HG03457 (cell line): Measurements from ENCODE around the gene CCR4.
A peak's percentile ranks its signal among the peaks of the same experiment; 100 is the strongest.
"Not testable (repeated sequence)": the region's sequence is repeated elsewhere in the genome, so short reads cannot be mapped to it uniquely, and the experiment has no call there.

Experiments
- ATAC-seq: cut with Tn5 transposase; IDR thresholded peaks from one replicate; pipeline ENCODE4 v1.9.1; 2021; ENCODE audit warnings: moderate number of reproducible peaks; ENCODE audit not compliant: unreplicated experiment

CCR4 gene

DNA sequence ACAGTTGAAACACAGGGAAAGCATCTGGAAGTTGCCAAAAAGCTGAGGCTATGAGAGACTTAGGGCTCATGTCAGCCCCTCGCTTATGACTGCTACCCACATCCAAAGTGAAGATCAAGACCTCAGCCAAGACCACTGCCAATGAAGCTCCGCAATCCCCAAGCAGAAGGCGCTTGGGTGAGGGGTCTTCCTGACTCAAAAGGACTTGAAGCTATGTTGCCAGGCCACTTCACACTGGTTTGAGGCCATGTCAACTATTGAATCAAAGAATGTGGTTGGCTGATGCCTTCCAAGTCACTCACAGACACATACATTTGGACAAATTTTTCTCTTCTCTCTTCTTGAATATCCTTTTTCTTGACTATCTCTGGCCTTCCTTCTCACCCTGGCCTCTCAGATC is 928 bp upstream of the CCR4 start:
- no peak for ATAC-seq

DNA sequence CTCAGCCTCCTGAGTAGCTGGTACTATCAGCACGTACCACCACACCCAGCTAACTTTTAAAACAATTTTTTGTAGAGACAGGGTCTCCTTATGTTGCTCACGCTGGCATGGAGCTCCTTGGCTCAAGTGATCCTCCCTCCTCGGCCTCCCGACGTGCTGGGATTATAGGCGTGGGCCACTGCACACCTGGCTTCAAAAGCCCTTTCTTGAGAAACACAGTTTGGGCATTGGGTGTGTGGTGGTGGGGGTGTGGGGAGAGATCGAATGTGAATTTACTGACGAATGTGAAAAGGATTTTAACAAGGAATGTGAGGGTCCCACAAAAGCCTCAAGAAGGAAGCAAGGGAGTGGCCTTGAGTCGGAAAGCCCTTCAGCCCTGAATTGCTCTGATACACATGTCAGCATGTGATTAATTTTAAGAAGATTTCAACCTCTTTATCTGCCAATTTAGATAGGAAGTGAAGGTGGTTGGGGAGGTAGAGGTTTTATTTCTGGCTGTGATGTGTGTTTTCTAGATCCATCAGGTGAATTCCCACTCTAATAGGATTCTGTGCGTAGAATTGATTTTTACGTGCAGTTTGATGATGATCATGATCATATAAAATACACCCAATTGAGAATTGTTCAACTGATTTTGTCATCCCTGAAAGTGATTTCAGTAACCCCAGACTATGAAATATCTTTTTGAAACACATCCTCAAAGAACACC is 1.1 kb downstream of the CCR4 start:
- ATAC-seq, result no peak

DNA sequence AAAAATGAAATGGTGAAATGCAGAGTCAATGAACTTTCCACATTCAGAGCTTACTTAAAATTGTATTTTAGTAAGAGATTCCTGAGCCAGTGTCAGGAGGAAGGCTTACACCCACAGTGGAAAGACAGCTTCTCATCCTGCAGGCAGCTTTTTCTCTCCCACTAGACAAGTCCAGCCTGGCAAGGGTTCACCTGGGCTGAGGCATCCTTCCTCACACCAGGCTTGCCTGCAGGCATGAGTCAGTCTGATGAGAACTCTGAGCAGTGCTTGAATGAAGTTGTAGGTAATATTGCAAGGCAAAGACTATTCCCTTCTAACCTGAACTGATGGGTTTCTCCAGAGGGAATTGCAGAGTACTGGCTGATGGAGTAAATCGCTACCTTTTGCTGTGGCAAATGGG is 3.1 kb downstream of the CCR4 start:
- ATAC-seq, result no peak

DNA sequence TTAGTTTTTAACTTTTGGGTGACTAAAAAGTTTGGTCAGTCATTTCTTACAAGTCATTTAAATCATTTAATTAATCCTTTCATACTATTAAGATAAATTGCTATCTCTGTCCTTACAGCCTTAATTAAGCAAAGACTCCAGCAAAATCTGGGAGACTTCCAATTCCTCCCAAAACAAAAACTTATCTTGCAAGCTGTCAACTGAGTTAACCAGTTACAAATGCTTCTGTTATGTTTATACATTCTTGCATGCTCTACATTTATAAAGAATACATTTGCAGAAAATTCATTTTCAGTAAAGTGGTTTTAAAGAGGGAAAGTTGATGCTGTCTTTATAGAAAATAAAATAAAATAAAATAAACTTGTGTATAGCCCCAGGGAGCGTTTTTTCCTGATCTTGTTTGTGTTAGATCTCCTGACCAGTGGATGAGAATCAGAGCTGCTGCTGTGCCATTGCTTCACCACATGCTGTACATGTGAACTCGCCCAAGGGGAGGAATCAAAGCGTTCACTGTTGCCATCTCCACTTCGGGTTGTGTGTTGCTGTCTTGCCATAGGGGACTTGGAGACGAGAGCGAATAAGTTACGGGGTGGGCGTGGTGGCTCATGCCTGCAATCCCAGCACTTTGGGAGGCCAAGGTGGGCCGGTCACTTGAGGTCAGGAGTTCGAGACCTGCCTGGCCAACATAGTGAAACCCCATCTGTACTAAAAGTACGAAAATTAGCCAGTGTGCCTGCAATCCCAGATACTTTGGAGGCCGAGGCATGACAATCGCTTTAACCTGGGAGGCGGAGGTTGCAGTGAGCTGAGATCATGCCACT is 5.5 kb downstream of the CCR4 start:
- no peak for ATAC-seq

DNA sequence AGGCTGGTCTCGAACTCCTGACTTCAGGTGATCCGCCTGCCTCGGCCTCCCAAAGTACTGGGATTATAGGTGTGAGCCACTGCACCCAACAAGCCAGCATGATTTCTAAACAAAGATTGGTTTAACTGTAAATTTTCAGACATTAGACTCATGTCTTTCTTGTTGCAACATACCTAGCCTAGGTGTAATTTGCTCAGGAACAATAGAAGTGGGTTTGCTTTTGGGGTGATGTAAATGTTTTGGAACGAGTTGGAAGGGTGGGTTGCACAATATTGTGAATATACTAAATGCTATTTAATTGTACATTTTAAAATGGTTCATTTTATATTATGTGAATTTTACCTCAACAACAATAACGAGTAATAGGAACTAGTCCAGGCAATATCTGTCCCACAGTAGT is 7.1 kb downstream of the CCR4 start:
- no peak for ATAC-seq

DNA sequence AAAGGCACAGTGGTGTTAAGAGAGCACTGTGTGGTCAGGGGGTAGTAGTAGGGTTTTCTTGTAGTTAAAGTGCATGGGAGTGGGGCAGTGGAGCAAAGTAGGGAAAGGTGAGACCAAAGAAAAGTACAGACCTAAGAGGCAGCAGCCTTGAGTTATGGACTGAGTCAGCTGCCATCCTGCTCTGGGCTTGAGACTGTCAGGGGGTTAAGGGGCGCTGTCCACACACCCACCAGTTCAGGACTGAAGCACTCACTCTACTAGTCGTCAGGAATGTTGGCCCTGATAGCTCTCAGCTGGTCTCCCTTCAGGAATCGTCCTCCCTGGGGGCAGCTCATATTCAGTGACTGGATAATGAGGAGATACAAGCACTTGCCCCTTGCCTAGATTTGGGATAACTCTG is 7.9 kb downstream of the CCR4 start:
- ATAC-seq, result no peak

DNA sequence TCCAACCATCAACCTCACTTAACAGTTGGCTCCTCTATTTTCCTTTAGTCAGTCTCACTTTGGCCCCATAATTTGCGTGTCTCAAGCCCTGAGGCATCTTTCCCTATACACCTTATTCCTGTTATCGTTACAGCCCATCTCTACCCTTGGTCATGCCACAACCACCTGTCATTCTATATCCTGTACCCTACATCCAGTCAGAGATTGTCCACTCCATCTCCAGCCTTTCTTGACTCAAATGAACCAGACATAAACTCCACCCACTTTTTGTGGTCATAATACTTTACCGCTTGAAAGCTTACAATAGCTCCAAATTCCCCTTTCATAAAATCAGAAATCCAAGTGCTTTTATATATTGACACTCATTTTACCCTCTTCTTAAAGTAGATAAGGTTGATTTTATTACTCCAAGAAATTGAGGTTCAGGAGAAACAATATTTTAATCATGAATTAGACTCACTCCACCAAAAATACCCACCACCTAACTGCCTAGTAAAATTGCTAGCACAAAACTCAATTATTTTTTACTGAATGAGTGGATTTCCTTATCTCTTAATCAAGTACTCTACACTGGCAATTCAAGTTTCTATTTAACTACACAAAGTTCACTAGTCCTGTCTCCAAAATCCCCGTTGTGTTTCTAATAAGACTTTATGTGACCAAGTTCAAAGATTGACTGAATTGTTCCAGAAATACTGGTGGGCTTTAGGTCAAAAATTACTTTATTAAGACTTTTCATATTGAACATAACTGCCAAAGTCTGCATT is 9.1 kb downstream of the CCR4 start:
- no peak for ATAC-seq

DNA sequence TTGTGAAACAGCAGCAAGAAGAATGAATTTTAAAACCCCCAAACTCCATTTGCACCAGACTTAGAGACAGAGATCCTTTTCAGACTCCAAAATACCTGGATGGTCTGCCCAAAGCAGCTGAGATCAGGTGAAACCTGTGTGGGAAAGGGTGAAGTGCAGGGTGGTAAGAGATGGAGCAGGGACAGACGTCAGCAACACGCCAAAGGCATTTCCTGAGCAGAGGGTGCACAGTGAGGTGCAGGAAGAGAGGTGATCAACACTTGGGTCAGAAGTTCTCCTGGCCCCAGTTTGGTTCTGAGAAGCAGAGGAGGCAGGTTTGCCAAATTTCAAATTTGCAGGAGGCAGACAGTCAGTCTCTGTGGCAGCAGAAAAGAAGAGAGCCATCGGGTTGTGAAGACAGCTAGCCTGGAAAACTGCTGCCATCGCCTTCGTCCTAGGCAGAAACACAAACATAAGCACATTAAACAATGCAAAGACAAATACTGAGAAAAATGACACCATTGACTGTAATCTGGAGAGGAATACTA is 9.8 kb downstream of the CCR4 start:
- no peak for ATAC-seq

DNA sequence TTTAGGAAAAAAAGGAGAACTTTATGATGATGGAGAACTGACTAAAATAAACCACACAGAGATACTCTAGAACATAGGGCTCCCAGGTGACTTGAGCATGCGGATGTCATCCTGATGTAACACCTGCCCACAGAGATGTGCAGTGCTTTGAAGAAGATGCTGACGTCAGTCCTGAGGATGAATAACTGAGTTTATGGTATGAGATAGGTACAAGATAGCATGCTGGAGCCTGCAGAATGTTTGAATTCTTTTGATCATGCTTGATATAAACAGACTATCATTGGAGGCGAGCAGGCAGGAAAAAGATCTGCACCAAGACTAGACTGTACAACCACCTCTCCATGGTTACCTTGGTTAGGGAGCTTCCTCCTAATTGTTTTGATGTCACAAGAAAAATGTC is 12.4 kb downstream of the CCR4 start:
- ATAC-seq, result no peak

DNA sequence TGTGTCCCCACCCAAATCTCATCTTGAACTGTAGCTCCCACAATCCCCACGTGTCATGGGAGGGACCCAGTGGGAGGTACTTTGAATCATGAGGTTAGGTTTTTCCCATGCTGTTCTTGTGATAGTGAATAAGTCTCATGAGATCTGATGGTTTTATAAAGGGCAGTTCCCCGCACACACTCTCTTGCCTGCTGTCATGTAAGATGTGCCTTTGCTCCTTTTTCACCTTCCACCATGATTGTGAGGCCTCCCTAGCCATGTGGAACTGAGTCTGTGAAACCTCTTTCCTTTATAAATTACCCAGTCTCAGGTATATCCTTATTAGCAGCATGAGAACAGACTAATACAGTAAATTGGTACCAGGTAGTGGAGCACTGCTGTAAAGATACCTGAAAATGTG is 13.3 kb downstream of the CCR4 start:
- not testable (repeated sequence) for ATAC-seq

DNA sequence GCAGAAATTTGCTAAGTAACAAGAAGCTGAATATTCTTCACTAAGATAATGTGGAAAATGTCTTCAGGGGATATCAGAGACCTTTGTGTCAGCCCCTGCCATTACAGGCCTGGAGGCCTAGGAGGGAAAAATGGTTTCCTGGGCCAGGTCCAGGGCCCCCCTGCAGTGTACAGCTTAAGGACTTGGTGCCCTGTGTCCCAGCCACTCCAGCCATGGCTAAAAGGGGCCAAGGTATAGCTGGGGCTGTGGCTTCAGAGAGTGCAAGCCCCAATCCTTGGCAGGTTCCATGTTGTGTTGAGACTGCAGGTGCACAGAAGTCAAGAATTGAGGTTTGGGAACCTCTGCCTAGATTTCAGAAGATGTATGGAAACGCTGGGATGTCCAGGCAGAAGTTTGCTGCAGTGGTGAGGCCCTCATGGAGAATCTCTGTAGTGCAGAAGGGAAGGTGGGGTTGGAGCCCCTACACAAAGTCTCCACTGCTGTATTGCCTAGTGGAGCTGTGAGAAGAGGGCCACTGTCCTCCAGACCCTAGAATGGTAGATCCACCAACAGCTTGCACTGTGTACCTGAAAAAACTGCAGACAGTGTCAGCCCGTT is 14.3 kb downstream of the CCR4 start:
- ATAC-seq, result not testable (repeated sequence)

DNA sequence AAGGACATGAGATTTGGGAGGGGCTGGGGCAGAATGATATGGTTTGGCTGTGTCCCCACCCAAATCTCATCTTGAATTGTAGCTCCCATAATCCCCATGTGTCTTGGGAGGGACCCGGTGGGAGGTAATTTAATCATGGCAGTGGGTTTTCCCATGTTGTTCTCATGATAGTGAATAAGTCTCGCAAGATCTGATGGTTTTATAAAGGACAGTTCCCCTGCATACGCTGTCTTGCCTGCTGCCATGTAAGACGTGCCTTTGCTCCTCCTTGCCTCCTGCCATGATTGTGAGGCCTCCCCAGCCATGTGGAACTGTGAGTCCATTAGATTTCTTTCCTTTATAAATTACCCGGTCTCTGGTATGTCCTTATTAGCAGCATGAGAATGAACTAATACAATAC is 15.2 kb downstream of the CCR4 start:
- not testable (repeated sequence) for ATAC-seq

DNA sequence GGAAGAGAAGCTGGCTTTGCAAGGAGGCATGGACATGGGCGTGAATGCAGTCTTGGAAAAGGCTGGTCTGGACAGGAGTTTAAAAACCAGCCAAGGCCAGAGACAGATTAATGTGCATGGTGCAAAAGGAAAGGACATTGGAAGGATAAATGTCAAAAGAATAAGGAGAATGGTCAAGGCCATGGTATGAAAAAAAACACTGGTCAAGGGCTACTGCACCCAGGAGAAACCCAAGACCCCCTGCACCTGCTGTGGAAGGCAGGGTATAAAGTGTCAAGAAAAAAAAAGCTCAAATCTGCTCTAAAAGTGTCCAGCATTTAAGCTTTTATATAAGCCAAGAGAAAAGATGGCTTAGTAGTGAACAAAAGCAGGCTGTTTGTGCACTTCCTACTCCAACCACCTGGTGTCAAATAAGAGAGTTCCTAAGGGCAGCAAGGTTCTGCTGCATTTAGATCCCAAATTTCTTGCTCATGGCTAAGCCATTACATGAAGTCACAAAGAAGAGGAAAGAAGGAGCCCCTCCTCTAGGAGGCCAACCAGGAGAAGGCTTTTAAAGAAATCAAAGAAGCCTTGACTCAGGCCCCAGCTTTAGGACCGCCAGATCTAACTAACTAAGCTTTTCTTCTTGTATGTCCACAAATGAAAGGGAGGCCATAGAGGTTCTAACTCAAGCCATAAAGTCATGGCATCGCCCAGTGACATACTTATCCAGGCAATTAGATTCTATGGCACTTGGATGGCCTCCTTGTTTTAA is 16.9 kb downstream of the CCR4 start:
- ATAC-seq, result no peak

DNA sequence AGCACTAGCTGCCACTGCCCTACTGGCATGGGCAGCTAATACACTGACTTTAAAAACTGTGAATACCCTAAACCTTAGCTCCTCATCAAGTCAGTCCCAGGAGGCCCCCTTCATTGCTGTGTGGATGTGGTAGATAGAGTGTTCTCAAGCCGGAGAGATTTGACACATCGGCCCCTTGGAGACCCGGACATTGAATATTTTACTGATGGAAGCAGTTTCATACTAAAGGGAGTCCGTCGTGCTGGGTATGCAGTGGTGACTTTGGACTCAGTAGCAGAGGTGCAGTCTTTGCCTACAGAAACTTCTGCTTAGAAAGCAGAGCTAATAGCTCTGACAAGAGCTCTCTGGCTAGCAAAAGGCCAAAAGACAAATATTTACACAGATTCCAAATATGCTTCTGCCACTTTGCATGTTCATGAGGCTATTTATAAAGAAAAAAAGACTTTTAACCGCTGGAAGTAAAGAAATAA is 17.5 kb downstream of the CCR4 start:
- ATAC-seq, result no peak

DNA sequence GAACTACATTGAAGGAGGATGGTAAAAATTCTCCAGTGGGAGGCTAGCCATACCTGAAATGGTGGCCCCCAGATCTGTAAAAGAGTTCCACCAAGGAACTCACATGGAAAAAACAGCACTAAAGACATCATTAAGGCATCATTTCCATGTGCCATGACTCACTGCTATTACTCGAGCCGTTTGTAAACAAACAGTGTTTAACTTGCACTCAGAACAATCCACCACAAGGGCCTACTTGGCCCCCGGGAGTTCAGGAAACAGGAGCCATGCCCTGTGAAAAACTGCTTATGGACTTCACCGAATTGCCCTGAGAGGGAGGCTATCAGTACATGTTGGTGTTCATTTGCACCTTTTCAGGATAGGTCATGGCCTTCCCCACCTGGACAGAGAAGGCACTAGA is 18.2 kb downstream of the CCR4 start:
- ATAC-seq, result no peak

DNA sequence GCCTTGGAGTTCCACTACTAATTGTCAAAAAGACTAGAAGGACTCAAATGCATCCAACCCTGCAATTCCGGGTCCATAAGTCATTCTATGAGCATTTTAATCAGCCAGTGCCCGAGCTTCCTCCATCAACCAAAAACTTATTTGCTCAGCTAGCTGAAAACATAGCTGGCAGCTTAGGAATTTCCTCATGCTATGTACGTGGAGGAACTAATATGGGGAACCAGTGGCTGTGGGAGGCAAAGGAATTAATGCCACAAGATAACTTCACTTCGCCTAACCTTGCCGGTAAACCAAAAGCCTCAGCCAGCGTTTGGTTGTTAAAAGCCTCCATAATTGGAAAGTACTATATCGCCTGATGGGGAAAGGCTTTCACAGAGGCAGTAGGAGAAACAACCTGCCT is 19.8 kb downstream of the CCR4 start:
- ATAC-seq, result not testable (repeated sequence)

DNA sequence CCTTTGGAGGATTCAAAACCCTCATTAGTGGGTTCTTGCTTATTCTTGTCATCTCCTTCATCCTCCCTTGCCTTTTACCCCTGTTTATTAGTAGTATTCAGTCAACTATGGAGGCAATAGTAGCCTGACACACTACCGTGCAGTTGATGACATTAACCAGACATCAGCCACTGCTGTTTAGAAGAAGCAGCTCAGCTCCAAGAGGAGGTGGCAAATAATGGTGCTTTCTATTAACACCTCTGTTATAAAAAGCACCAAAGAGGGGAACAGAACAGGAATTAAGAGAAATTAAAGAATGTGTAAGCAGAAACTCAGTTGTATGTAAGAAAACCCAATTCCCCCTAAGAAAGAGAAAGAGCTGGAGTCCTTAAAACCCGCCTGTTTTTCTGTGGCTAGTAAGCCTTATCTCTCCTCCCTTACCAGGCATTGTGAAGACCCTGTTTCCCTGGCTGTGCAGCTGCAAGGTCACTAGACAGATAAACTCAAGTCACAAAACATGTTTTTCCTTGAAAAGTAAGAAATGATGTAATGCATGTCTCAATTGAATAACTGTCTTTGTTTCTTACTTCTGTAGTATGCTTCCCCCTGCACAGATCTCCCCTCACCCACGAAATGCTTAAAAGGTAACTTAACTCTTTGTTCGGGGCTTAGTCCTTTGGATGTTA is 21.2 kb downstream of the CCR4 start:
- ATAC-seq, result no peak

DNA sequence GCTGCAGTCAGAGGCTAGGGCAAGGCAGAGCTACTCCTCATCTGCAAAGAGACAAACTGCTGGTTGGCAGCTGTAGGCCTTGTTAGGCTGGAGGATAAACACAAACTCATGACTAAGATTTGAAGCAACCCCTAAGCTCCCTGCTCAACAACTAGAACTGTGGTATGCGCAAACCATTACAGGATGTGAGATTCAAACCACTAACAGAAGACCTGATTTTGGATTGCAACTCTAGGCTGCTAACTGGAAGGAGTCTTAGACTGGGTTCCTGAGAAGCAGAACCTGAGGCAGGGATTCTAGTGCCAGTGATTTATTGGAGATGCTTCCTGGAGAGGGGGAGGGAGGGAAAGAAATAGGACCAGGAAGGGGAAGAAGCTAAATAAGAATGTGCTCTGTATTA is 22.5 kb downstream of the CCR4 start:
- peak; percentile 65 for ATAC-seq

DNA sequence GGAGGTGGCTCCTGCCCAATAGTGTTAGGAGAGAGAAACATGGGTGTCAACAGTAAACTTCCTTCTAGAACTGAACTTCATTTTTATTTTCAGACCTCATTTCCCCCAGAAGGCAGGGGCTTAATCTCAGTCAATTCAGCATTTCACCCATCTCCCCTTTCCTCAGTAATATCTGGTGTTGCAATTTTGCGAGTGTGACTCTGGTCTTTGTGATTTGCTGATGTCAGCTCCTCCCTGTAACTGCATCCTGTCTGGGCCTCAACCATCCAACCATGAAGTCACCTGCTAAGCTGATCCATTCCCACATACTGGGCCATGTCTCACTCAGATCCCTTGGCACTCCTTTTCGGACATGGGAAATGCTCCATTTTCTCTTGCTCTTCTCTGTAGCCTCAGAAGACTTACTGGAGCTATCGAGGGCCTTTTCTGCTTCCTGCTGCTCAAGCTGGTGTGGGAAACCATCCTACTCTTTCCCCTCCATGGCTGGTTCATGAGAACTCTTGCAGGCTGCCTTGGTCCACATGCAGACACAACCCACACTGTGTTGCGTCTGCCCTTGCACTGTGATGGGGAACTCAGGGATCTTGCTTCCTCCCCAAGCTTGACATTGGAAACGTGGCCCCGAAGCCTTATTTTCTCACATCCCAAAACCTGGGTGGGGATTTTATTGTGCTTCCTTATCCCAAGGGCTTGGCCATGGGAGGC is 24.6 kb downstream of the CCR4 start:
- no peak for ATAC-seq
